Ureter (tissue), 1 donor: Measurements from ENCODE around the gene ARIH1. TPM values are rescaled to one million over a fixed set of nuclear protein-coding genes. Genes with fewer than 3 reads are reported as not detected.

Source experiments
- DNase-seq: peaks from one replicate; pipeline ENCODE4 v3.0.0-alpha.2; 2020; ENCODE audit warnings: low spot score
- total RNA-seq: library from RNA; stranded (reverse); gene quantifications from one replicate; pipeline ENCODE4 v1.2.4, GENCODE V29; 2023
- donor health status: DM: yes; HTN: yes; CAD: no.

The ARIH1 gene
- total RNA-seq, 1 donor from 2014 or later = 163 TPM

DNA sequence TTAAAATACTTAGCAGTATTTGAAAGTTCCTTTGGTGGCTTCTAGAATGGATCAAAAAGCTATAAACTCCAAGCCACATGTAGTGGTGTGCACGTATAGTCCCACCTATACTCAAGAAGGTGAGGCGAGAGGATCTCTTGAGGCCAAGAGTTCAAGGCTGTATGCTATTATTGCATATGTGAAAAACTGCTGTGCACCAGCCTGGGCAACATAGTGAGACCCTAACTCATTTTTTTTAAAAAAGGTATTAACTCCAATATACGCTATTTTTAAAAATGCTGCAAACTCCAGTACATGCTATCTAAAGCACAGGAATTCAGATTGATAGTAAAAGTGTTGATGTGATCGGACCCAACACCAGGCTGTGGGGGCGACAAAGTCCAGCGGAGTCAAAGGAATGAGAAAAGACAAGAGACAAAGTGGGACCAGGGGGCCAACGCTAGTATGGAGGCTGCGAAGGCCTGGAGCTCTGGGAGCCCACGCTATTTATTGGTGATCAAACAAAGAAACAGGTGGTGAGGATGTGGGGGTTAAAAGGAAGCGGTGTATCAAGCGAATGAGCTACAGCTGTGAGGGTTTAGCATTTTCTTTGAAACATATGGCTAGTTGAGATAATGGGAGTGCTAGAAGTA, 66.6 kb downstream of the ARIH1 start:
- no peak for DNase-seq

GRCh38 chr15:72541674-72542073, 67.5 kb downstream of the ARIH1 start:
- no peak for DNase-seq

- no peak for DNase-seq
Observed at GRCh38 chr15:72545156-72545555, 71.0 kb downstream of the ARIH1 start.

- DNase-seq = no peak
Observed at GRCh38 chr15:72554471-72555425, 80.6 kb downstream of the ARIH1 start.

- no peak for DNase-seq
Observed at GRCh38 chr15:72559781-72560180, 85.7 kb downstream of the ARIH1 start.

- DNase-seq = no peak
Observed at GRCh38 chr15:72560458-72560857, 86.3 kb downstream of the ARIH1 start.

DNA sequence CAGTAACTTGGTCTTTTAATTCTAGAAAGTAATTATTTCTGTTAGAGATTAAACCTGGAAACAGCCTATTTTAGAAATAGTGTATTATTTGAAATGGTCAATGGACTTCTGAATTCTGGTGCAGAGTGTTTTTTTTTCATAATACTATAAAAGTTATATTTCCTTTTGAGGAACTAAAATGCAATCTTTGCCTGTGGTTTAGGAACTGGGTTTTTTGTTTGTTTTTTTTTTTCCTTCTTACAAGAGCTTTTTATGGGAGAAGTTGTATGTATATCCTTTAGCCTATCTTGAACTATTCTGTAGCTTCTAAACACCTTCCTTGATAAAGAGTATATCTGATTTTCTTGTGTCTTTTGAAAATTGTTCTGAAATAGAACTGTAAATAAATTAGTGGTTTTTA, 88.3 kb downstream of the ARIH1 start:
- DNase-seq = no peak

DNA sequence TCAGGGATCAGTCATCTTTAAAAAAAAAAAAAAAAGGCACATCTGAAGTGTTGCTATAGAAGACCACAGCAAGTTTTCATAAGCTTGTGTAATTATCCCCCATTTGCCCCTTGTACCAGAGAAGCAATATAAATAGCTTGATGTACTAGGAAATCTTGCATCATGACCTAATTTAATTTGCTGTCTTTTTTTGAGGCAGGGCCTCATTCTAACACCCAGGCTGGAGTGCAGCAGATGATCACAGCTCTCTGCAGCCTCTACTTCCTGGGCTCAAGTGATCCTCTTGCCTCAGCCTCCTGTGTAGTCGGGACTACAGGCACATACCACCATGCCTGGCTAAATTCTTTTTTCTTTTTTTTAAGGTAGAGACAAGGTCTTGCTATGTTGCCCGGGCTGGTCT, 88.7 kb downstream of the ARIH1 start:
- no peak for DNase-seq

DNA sequence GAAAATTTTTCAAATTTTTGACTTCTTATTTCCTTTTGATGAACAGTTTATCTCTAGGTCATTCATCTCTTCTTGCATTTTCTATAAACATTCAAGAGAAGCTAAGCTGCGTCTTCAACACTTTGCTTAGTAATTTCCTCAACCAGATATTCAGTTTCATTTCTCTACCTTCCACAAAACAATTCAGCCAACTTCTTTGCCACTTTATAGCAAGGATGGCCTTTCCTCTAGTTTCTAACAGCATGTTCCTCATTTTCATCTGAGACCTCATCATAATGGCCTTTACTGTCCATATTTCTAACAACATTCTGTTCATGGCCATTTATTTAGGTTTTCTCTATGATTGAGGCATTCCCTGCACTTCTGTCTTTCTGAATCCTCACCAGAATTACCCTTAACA, 90.0 kb downstream of the ARIH1 start:
- DNase-seq = no peak

- DNase-seq = no peak
Observed at GRCh38 chr15:72566973-72567372, 92.8 kb downstream of the ARIH1 start.

DNA sequence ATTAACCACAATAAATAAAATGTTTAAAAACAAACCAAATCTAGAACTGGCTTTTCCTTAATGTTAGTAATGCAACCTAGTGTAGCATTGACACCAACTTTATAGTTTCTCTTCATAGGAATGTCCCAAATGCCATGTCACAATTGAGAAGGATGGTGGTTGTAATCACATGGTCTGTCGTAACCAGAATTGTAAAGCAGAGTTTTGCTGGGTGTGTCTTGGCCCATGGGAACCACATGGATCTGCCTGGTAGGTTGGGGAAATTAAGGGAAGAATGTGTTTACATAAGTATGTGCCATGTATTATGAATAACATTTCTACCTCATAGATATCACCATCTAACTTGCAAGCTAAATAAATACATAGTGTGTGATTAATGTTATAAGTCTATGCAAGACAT, 95.9 kb downstream of the ARIH1 start:
- no peak for DNase-seq

DNA sequence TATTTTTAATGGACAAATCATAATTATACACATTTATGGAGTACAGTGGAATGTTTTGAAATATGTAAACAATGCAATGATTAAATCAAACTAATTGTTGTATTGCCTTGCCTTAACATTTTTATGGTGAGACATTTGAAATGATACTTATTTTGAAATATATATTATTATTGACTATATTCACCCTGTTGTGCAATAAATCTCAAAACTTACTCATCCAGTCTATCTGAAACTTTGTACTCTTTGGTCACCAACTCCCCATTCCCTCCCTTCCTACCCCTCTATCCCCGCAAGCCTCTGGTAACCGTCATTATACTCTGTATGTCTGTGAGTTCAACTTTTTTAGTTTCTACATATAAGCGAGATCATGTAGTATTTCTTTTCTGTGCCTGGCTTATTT, 105.7 kb downstream of the ARIH1 start:
- no peak for DNase-seq

- DNase-seq = no peak
Observed at GRCh38 chr15:72584006-72584405, 109.9 kb downstream of the ARIH1 start.

- no peak for DNase-seq
Observed at GRCh38 chr15:72585025-72585424, 110.9 kb downstream of the ARIH1 start.

GRCh38 chr15:72585476-72586058, 111.4 kb downstream of the ARIH1 start:
- DNase-seq = no peak

- DNase-seq = no peak
Observed at GRCh38 chr15:72588096-72588495, 114.0 kb downstream of the ARIH1 start.

- DNase-seq = no peak
Observed at GRCh38 chr15:72590427-72590826, 116.3 kb downstream of the ARIH1 start.

GRCh38 chr15:72591361-72591760, 117.2 kb downstream of the ARIH1 start:
- no peak for DNase-seq

GRCh38 chr15:72592097-72592496, 118.0 kb downstream of the ARIH1 start:
- DNase-seq = no peak

DNA sequence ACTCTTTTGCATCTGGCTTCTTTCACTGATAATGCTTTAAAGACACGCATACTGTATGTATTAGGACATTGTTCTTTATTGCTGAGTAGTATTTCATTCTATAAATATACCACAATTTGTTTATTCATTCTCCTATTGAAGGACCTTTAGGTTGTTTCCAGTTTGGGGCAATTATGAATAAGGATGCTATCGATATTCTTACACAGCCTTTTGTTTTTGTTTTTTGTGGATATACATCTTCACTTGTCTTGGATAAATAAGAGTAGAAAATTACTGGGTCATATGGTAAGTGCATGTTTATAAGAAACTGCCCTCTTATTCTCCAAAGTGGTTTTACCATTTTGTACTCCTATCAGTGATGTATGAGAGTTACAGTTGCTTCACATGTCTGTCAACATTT, 118.5 kb downstream of the ARIH1 start:
- DNase-seq = no peak

DNA sequence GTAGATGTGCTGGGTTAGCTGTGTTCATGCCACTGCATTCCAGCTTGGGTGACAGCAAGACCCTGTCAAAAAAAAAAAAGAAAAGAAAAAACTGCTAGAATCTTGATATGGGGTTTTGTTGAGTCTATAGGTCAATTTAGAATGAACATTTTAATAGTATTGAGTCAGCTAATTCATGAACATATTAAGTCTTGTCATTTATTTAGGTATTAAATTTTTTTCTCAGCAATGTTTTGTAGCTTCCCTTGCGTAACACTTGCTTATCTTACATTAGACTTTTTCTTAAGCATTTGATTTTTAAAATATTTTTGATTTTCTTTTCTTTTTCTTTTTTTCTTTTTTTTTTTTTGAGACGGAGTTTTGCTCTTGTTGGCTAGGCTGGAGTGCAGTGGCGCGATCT, 119.7 kb downstream of the ARIH1 start:
- no peak for DNase-seq

DNA sequence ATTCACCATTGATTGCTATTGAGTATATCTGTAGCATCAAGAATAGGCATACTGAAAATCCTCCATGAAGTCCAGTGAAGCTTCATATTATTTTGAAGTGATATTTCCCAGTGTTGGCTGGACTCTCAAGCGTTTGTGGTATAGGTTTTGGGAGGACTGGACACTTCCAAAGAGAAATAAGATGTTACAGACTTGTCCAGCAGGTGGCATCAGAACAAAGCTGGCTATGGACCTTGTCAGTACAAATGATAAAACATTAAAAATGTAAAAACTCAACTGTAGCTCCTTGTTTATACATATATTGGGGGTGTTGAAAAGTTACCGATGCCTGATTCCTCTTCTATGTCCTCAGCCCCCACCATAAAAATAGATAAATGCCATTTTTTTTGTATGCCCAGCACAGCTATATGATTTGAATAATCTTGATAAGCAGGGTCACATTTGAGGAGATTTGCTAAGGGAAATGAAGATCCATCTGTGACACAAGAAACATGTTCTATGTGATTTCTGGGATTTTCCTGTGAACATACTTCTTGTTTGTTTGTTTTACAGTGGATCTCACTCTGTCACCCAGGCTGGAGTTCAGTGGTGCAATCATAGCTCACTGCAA, 125.8 kb downstream of the ARIH1 start:
- no peak for DNase-seq
